ENCODE measurements around the gene IRF8.
"Not testable (repeated sequence)": the region's sequence is repeated elsewhere in the genome, so short reads cannot be mapped to it uniquely, and the experiment has no call there.

Gene IRF8

GRCh38 chr16:85869206-85869605 lies 29.8 kb upstream of the IRF8 start:
- no peak for DNase-seq

GRCh38 chr16:85869785-85870558 lies 29.0 kb upstream of the IRF8 start:
- peak; percentile 15 for DNase-seq

GRCh38 chr16:85871756-85872155 lies 27.2 kb upstream of the IRF8 start:
- no peak for DNase-seq

GRCh38 chr16:85872734-85873133 lies 26.2 kb upstream of the IRF8 start:
- DNase-seq = no peak

- no peak for DNase-seq
Measured at GRCh38 chr16:85873153-85873552, 25.8 kb upstream of the IRF8 start.

- not testable (repeated sequence) for DNase-seq
Measured at GRCh38 chr16:85874031-85874430, 24.9 kb upstream of the IRF8 start.

- no peak for DNase-seq
Measured at GRCh38 chr16:85878407-85878806, 20.6 kb upstream of the IRF8 start.

- no peak for DNase-seq
Measured at GRCh38 chr16:85878875-85879274, 20.1 kb upstream of the IRF8 start.

- no peak for DNase-seq
Measured at GRCh38 chr16:85879549-85879948, 19.4 kb upstream of the IRF8 start.

- DNase-seq = no peak
Measured at GRCh38 chr16:85879975-85880831, 18.8 kb upstream of the IRF8 start.

- DNase-seq = peak; percentile 47
Measured at GRCh38 chr16:85880861-85881260, 18.1 kb upstream of the IRF8 start.

GRCh38 chr16:85881436-85881835 lies 17.5 kb upstream of the IRF8 start:
- no peak for DNase-seq

- DNase-seq = no peak
Measured at GRCh38 chr16:85882181-85882810, 16.7 kb upstream of the IRF8 start.

GRCh38 chr16:85883813-85884212 lies 15.1 kb upstream of the IRF8 start:
- no peak for DNase-seq

- DNase-seq = no peak
Measured at GRCh38 chr16:85884808-85885463, 14.0 kb upstream of the IRF8 start.

GRCh38 chr16:85885537-85885936 lies 13.4 kb upstream of the IRF8 start:
- DNase-seq = no peak

- peak; percentile 11 for DNase-seq
Measured at GRCh38 chr16:85888405-85889331, 10.3 kb upstream of the IRF8 start.

GRCh38 chr16:85891033-85891775 lies 7.8 kb upstream of the IRF8 start:
- peak; percentile 55 for DNase-seq

- DNase-seq = peak; percentile 55
Measured at GRCh38 chr16:85891776-85892166, 7.2 kb upstream of the IRF8 start.

GRCh38 chr16:85892760-85893159 lies 6.2 kb upstream of the IRF8 start:
- DNase-seq = no peak

GRCh38 chr16:85894266-85894665 lies 4.7 kb upstream of the IRF8 start:
- DNase-seq = no peak

Data from NCI-H2171 treated with DMSO at 0.1 percent for 48 hours (cell line).